HUES64 (cell line): ENCODE data around the gene LCK.
A peak's percentile ranks its signal among the peaks of the same experiment; 100 is the strongest.

Source experiments
- H3K27ac ChIP-seq: 2 replicates; pipeline ENCODE4 v1.7.0; 2013; ENCODE audit warnings: low read depth, low read length, inconsistent platforms
- H3K27me3 ChIP-seq: 2 replicates; pipeline ENCODE4 v1.6.1; 2013; ENCODE audit warnings: mild to moderate bottlenecking, low read length; ENCODE audit not compliant: insufficient read depth
- H3K36me3 ChIP-seq: 2 replicates; pipeline ENCODE4 v1.6.1; 2013; ENCODE audit warnings: mild to moderate bottlenecking, low read length; ENCODE audit not compliant: insufficient read depth
- H3K4me1 ChIP-seq: 2 replicates; pipeline ENCODE4 v1.6.1; 2013; ENCODE audit warnings: mild to moderate bottlenecking, low read length, moderate library complexity; ENCODE audit not compliant: insufficient read depth
- H3K4me3 ChIP-seq: 2 replicates; pipeline ENCODE4 v1.5.1; 2013; ENCODE audit warnings: mild to moderate bottlenecking, low read length, moderate library complexity
- H3K9ac ChIP-seq: 2 replicates; pipeline ENCODE4 v1.6.1; 2013; ENCODE audit warnings: mild to moderate bottlenecking, low read depth, low read length
- H3K9me3 ChIP-seq: 2 replicates; pipeline ENCODE4 v1.6.1; 2013; ENCODE audit warnings: low read depth, low read length; ENCODE audit not compliant: insufficient read depth
- WGBS: fragments of 150-250, 120-280 bp; methylation state at CpG from one replicate; pipeline ENCODE4 v1.1.7; 2013; ENCODE audit warnings: missing lambda C conversion rate; 5-methylcytosine and 5-hydroxymethylcytosine counted together

Gene LCK

GRCh38 chr1:32332290-32333079, 81.4 kb downstream of the LCK start:
- Histone ChIP-seq H3K27me3 (peaks cover 8% of the 10 kb centered on the region), H3K27ac (peak overlapping the region; percentile 36; the same call in 1 of the 2 replicates), H3K9ac (no peak overlapping the region), H3K9me3 (no peaks in the 10 kb centered on the region), H3K36me3 (peaks cover 75% of the 10 kb centered on the region), H3K4me1 (peaks cover 17% of the 10 kb centered on the region), H3K4me3 (no peak overlapping the region)
- WGBS = 87% methylated on average over 3 of the region's 3 CpGs

- H3K9me3 ChIP-seq = no peaks in the 10 kb centered on the region
- H3K9ac ChIP-seq = no peak overlapping the region
- H3K4me3 ChIP-seq = peak overlapping the region; percentile 94; the same call in 1 of the 2 replicates
- WGBS = 98% methylated on average over 2 of the region's 3 CpGs
- peaks cover 8% of the 10 kb centered on the region for H3K27me3 ChIP-seq
- H3K4me1 ChIP-seq = peaks cover 23% of the 10 kb centered on the region
- H3K27ac ChIP-seq = no peak overlapping the region
- H3K36me3 ChIP-seq = peaks cover 65% of the 10 kb centered on the region
Observed at GRCh38 chr1:32333251-32333963, 82.3 kb downstream of the LCK start.

- Histone ChIP-seq H3K4me1 (peaks cover 23% of the 10 kb centered on the region), H3K36me3 (peaks cover 56% of the 10 kb centered on the region), H3K27me3 (peaks cover 8% of the 10 kb centered on the region), H3K27ac (peak overlapping the region; percentile 85), H3K4me3 (peak overlapping the region; percentile 94), H3K9me3 (no peaks in the 10 kb centered on the region), H3K9ac (peak overlapping the region; percentile 97)
- WGBS = 34% methylated on average over 8 of the region's 9 CpGs
Observed at GRCh38 chr1:32334274-32334861, 83.3 kb downstream of the LCK start.

- H3K9me3 ChIP-seq = no peaks in the 10 kb centered on the region
- peaks cover 23% of the 10 kb centered on the region for H3K4me1 ChIP-seq
- WGBS = 2% methylated on average over 46 of the region's 46 CpGs
- H3K27ac ChIP-seq = peak overlapping the region; percentile 85
- H3K27me3 ChIP-seq = peaks cover 8% of the 10 kb centered on the region
- peak overlapping the region; percentile 94 for H3K4me3 ChIP-seq
- peak overlapping the region; percentile 97 for H3K9ac ChIP-seq
- H3K36me3 ChIP-seq = peaks cover 49% of the 10 kb centered on the region
Observed at GRCh38 chr1:32334864-32335534, 83.9 kb downstream of the LCK start.

- Histone ChIP-seq H3K9me3 (no peaks in the 10 kb centered on the region), H3K27me3 (peaks cover 8% of the 10 kb centered on the region), H3K36me3 (peaks cover 45% of the 10 kb centered on the region), H3K9ac (peak overlapping the region; percentile 97), H3K27ac (peak overlapping the region; percentile 85), H3K4me1 (peaks cover 23% of the 10 kb centered on the region), H3K4me3 (peak overlapping the region; percentile 94)
- WGBS = under 1% methylated on average over 33 of the region's 34 CpGs
Observed at GRCh38 chr1:32335535-32335789, 84.4 kb downstream of the LCK start.
